Heart right ventricle (tissue), 16 donors: ENCODE data around the gene STK35. TPM values are rescaled to one million over a fixed set of nuclear protein-coding genes. Genes with fewer than 3 reads are reported as not detected.

Experiments
- ATAC-seq, 8 donors: fragments of 200-7000 bp; cut with Tn5 transposase; one replicate each; pipeline ENCODE4 v1.9.1; 2020; ENCODE audit warnings: mild to moderate bottlenecking in 8 of 8, moderate library complexity in 8 of 8, moderate number of reproducible peaks in 1 of 8
- DNase-seq, 2 donors: peaks; one replicate each; pipeline ENCODE4 v3.0.0-alpha.2; 2020
- H3K27ac ChIP-seq, 10 donors: fragments of 200-600 bp; sonication (generic) in 2 of 10; one replicate each; pipeline versions ENCODE4 v1.5.0 to v1.8.0; 2020 to 2022; ENCODE audit warnings: mild to moderate bottlenecking in 3 of 10
- H3K27me3 ChIP-seq, 7 donors: fragments of 200-600 bp; one replicate each; pipeline ENCODE4 v1.8.0; 2021 to 2022; ENCODE audit warnings: mild to moderate bottlenecking in 2 of 7
- H3K36me3 ChIP-seq, 9 donors: fragments of 200-600 bp; sonication (generic) in 1 of 9; one replicate each; pipeline versions ENCODE4 v1.5.0 to v1.8.0; 2020 to 2022; ENCODE audit warnings: mild to moderate bottlenecking in 2 of 9
- H3K4me1 ChIP-seq, 9 donors: fragments of 200-600 bp; sonication (generic) in 1 of 9; one replicate each; pipeline versions ENCODE4 v1.5.0 to v1.8.0; 2020 to 2022; ENCODE audit warnings: mild to moderate bottlenecking in 4 of 9
- H3K4me3 ChIP-seq, 10 donors: fragments of 200-600 bp; sonication (generic) in 2 of 10; one replicate each; pipeline versions ENCODE4 v1.5.0 to v1.8.0; 2020 to 2022; ENCODE audit warnings: mild to moderate bottlenecking in 7 of 10, moderate library complexity in 2 of 10
- H3K9me3 ChIP-seq, 11 donors: fragments of 200-600 bp in 10 of 11; sonication (generic) in 2 of 11; one replicate each; pipeline versions ENCODE4 v1.5.0 to v1.8.0; 2013 to 2022; ENCODE audit warnings: mild to moderate bottlenecking in 2 of 11, control low read depth in 1 of 11, moderate library complexity in 1 of 11
- WGBS, 2 donors: extraction: QIAGEN DNeasy Blood & Tissue Kit; methylation state at CpG; one replicate each; pipeline ENCODE4 v1.1.7; 2013; ENCODE audit warnings: inconsistent platforms in 1 of 2; 5-methylcytosine and 5-hydroxymethylcytosine counted together
- intact Hi-C, 10 donors: fragments of 100-400 bp; cut with DNase I; formaldehyde crosslinking; loops; one replicate each; pipeline versions ENCODE4 v1.11.1 to v1.14.2; 2022
- polyA plus RNA-seq, 2 donors: library from polyadenylated mRNA; stranded (reverse); fragments of 200-250 nt; gene quantifications; one replicate each; pipeline ENCODE4 v1.2.3, GENCODE V29; 2013
- total RNA-seq, 10 donors: library from RNA; stranded (reverse); fragmentation: NEBNext Ultra II Directional in 3 of 10; extraction: Animal tissue kit (Norgen Biotek cat#: 25700) in 3 of 10; gene quantifications; one replicate each; pipeline versions ENCODE4 v1.2.1 to v1.2.4, GENCODE V29; 2021 to 2023
- TF ChIP-seq, protein P1 (sequence below), 9 donors: fragments of 200-600 bp; sonication (generic) in 2 of 9; IDR thresholded peaks; one replicate each; pipeline versions ENCODE4 v1.5.0 to v1.8.0; 2021 to 2022; ENCODE audit warnings: antibody characterized with exemption in 9 of 9, mild to moderate bottlenecking in 5 of 9, moderate library complexity in 1 of 9
- donor health status: Arrhythmogenic right ventricular cardiomyopathy.
- donor health status: ischemic (EF 13 %, LVEDD 7.1; RV severe dilation, severe dysfunction).
- donor health status: healthy with polysubstance abuse.
- donor health status: DM: no; HTN: yes; CAD: no.
- donor health status: DM: no; HTN: no; CAD: no.
- donor health status: ischemic (EF 25% LVEDD 6.9; RV normal size, moderate dysfunction).
- donor health status: ischemic (EF 25% LVEDD 5.7; RV mildly dilated, moderate dysfunction).
- donor health status: healthy.
- donor health status: DM: yes; HTN: yes; CAD: no.
- donor health status: Ischemic cardiomyopathy.
- donor health status: ischemic (EF 35%, LVEDD 5.7; RV mildly dilated, moderate dysfunction).
- donor health status: nonischemic (EF 11% LVEDD 7.7; RV severe dilation, severe dysfunction).
- donor health status: DM: yes; HTN: yes; CAD: no.
- donor health status: PGD.
- donor health status: ischemic (EF 29% LVEDD 5.4; RV normal size, mild dysfunction).
- donor health status: nonischemic (EF 23%, LVEDD 6.1; RV moderate dilation, normal function).

Gene STK35
- total and polyA plus RNA-seq, 12 donors: 5.4 to 17.2 (median 12.6) TPM

DNA sequence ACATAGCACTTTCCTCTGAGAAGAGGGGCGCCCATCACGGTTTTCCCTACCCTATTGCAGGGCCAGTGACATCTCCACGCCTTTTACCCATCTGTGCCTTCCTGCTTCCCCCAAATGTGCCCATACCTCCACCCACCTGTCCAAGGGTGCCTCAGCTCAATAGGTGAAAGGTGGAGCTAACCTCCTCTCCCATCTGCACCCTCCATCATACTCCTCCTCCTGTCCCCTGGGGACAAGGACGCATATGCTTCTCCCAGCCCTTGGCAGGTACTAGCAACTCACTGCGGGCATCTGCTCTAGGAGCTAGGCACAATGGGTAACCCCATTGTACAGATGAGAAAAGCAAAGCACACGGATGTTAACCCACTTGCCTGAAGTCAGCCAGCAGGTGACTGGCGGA lies 62.8 kb downstream of the STK35 start:
- WGBS, 2 donors: 92 to 95% methylated on average over 7 of the region's 7 CpGs
- no peaks in the 10 kb centered on the region for H3K36me3 ChIP-seq
- no peaks in the 10 kb centered on the region for H3K27me3 ChIP-seq
- H3K4me3 ChIP-seq: no peak overlapping the region
- DNase-seq: no peak
- intact Hi-C loops: loop anchor here in 1 of 10 donors (10.0 kb wide), 1 partner anchor 70 kb away; no protein-coding TSS in a partner anchor
- no peaks in the 10 kb centered on the region for H3K9me3 ChIP-seq
- H3K27ac ChIP-seq: no peak overlapping the region
- TF ChIP-seq, protein P1, sequence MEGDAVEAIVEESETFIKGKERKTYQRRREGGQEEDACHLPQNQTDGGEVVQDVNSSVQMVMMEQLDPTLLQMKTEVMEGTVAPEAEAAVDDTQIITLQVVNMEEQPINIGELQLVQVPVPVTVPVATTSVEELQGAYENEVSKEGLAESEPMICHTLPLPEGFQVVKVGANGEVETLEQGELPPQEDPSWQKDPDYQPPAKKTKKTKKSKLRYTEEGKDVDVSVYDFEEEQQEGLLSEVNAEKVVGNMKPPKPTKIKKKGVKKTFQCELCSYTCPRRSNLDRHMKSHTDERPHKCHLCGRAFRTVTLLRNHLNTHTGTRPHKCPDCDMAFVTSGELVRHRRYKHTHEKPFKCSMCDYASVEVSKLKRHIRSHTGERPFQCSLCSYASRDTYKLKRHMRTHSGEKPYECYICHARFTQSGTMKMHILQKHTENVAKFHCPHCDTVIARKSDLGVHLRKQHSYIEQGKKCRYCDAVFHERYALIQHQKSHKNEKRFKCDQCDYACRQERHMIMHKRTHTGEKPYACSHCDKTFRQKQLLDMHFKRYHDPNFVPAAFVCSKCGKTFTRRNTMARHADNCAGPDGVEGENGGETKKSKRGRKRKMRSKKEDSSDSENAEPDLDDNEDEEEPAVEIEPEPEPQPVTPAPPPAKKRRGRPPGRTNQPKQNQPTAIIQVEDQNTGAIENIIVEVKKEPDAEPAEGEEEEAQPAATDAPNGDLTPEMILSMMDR (IDR thresholded peaks at IDR 0.05): no peak
- no peak for ATAC-seq
- H3K4me1 ChIP-seq: no peaks in the 10 kb centered on the region

DNA sequence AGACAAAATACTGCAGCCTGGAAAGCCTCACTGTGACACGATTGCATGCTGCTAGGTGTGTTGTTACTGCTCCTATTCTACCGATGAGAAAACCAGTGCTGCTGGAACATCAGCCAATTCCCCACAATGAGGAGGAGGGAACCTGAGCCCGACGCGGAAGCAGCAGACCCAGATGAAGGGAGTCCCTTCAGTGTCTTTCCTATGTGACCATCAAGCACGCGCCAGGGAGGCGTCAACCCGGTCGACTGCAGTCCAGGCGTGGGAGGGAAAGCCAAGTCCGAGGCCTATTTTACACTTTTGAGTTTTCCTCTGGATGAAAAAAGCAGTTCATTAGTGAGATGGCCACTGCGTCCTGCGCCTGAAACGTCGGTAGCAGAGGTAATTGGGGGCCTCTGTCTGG lies 63.3 kb downstream of the STK35 start:
- 59 to 62% methylated on average over 16 of the region's 16 CpGs for WGBS, 2 donors
- H3K4me3 ChIP-seq: no peak overlapping the region
- no peaks in the 10 kb centered on the region for H3K36me3 ChIP-seq
- H3K4me1 ChIP-seq: no peaks in the 10 kb centered on the region
- no peaks in the 10 kb centered on the region for H3K27me3 ChIP-seq
- H3K27ac ChIP-seq: no peak overlapping the region
- ATAC-seq (no peak), DNase-seq (no peak)
- H3K9me3 ChIP-seq: no peaks in the 10 kb centered on the region
- TF ChIP-seq, protein P1 (IDR thresholded peaks at IDR 0.05): no peak
- intact Hi-C loops: loop anchor here in 2 of 10 donors (5.0 to 10.0 kb wide), 2 partner anchors 70 to 78 kb away; no protein-coding TSS in a partner anchor

DNA sequence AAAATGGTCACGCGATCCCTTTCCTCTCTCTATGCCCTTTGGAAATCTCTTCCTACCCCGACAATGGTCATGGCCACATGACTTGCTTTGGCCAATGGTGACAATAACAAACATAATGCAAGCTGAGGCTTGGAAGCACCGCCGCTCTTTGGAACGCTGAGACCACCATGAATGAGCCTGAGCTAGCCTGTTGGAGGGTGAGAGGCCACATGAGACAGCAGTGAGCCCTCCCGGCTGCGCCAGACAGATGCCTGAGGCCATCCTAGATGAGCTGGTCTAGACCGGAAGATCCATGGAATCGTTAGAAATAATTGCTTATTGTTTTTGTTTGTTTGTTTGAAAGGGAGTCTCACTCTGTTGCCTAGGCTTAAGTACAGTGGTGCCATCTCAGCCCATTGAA lies 64.2 kb downstream of the STK35 start:
- no peaks in the 10 kb centered on the region for H3K9me3 ChIP-seq
- no peak for ATAC-seq
- no peak overlapping the region for H3K4me3 ChIP-seq
- no peak for DNase-seq
- H3K36me3 ChIP-seq: no peaks in the 10 kb centered on the region
- no peaks in the 10 kb centered on the region for H3K4me1 ChIP-seq
- H3K27me3 ChIP-seq: no peaks in the 10 kb centered on the region
- 92 to 95% methylated on average over 10 of the region's 10 CpGs for WGBS, 2 donors
- no peak overlapping the region for H3K27ac ChIP-seq
- TF ChIP-seq, protein P1 (IDR thresholded peaks at IDR 0.05): no peak
- intact Hi-C loops: loop anchor here in 2 of 10 donors (5.0 to 10.0 kb wide), 2 partner anchors 71 to 79 kb away; no protein-coding TSS in a partner anchor

DNA sequence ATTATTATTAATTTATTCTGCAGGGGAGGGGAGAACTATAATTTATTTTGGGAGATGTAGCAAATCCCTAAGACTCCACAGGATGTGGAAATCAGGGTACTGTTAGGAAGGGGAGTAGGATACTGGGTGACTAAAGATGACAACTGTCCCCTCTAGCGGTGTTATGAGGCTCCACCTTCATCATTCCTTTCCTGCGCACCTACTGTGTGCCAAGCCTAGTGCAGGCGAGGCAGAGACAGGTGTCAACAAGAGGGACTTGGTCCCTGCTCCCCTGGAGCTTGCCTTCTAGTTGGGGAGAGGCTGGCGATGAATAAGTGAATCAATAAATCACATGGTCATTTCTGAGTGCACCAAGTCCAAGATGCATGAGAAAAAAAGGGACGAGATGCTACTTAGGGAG lies 65.5 kb downstream of the STK35 start:
- WGBS, 2 donors: 78 to 83% methylated on average over 5 of the region's 5 CpGs
- no peaks in the 10 kb centered on the region for H3K36me3 ChIP-seq
- intact Hi-C loops: loop anchor here in 2 of 10 donors (5.0 to 10.0 kb wide), 2 partner anchors 72 to 80 kb away; no protein-coding TSS in a partner anchor
- DNase-seq (no peak), ATAC-seq (no peak)
- TF ChIP-seq, protein P1 (IDR thresholded peaks at IDR 0.05): no peak
- H3K27ac ChIP-seq: no peak overlapping the region
- no peaks in the 10 kb centered on the region for H3K27me3 ChIP-seq
- no peak overlapping the region for H3K4me3 ChIP-seq
- H3K9me3 ChIP-seq: no peaks in the 10 kb centered on the region
- H3K4me1 ChIP-seq: peaks cover 0 to 2% (median 0%) of the 10 kb centered on the region in 9 donors
